A549 (cell line): Measurements from ENCODE around the gene RSL24D1.

Experiments
- CEBPB ChIP-seq, 2 experiments: fragments of >200 bp in 1 of 2; sonication (Bioruptor Twin) in 1 of 2; formaldehyde crosslinking in 1 of 2; IDR thresholded peaks; 2 replicates each; pipeline ENCODE4 v1.6.1; 2012 to 2016
- EP300 ChIP-seq, 2 experiments: fragments of >200 bp; sonication (Bioruptor Twin); formaldehyde crosslinking; IDR thresholded peaks; 2 replicates in 1 of 2; 3 replicates in 1 of 2; pipeline ENCODE4 v1.6.1; 2016 to 2017
- HDAC2 ChIP-seq: fragments of 200-600 bp; sonication (generic); IDR thresholded peaks from 2 replicates; pipeline ENCODE4 v1.6.1; 2016
- KDM1A ChIP-seq: fragments of 200-600 bp; sonication (generic); IDR thresholded peaks from 2 replicates; pipeline ENCODE4 v1.6.1; 2016; ENCODE audit warnings: low read depth, mild to moderate bottlenecking
- MAX ChIP-seq: IDR thresholded peaks from 2 replicates; pipeline ENCODE4 v1.6.1; 2012
- POLR2A ChIP-seq: IDR thresholded peaks from 2 replicates; pipeline ENCODE4 v1.6.1; 2012; ENCODE audit warnings: mild to moderate bottlenecking, low read length
- RAD21 ChIP-seq, 2 experiments: fragments of >200 bp in 1 of 2; sonication (Bioruptor Twin) in 1 of 2; formaldehyde crosslinking in 1 of 2; IDR thresholded peaks in 1 of 2; conservative IDR thresholded peaks in 1 of 2; 2 replicates in 1 of 2; 3 replicates in 1 of 2; pipeline ENCODE4 v1.6.1; 2012 to 2018; ENCODE audit warnings: inconsistent platforms in 1 of 2
- RFX5 ChIP-seq: fragments of 450-650 bp; IDR thresholded peaks from 2 replicates; pipeline ENCODE4 v1.7.1; 2014; ENCODE audit warnings: antibody characterized with exemption, mild to moderate bottlenecking, moderate library complexity
- SMC3 ChIP-seq: fragments of >200 bp; sonication (Bioruptor Twin); formaldehyde crosslinking; IDR thresholded peaks from 3 replicates; pipeline ENCODE4 v1.6.1; 2018; ENCODE audit warnings: inconsistent platforms
- ZC3H11A ChIP-seq: fragments of 450-650 bp; IDR thresholded peaks from 2 replicates; pipeline ENCODE4 v1.6.1; 2014; ENCODE audit warnings: antibody characterized with exemption, mild to moderate bottlenecking
- TF ChIP-seq, protein P1 (sequence below): fragments of 200-600 bp; sonication (generic); IDR thresholded peaks from 2 replicates; pipeline ENCODE4 v1.6.1; 2016; ENCODE audit warnings: antibody characterized with exemption, mild to moderate bottlenecking, moderate library complexity
- TF ChIP-seq, protein P2 (sequence below): fragments of >200 bp; sonication (Bioruptor Twin); formaldehyde crosslinking; IDR thresholded peaks from 3 replicates; pipeline ENCODE4 v1.5.1; 2016

- TF ChIP-seq SMC3 (no peak), HDAC2 (no peak), RFX5 (no peak), POLR2A (no peak), MAX (no peak), RAD21 (conservative IDR thresholded peaks at IDR 0.05 in 1 of 2, IDR thresholded peaks at IDR 0.05 in 1 of 2) (no peak), EP300 (IDR thresholded peaks at IDR 0.05) (no peak), CEBPB (IDR thresholded peaks at IDR 0.05) (no peak), ZC3H11A (no peak), KDM1A (no peak)
- TF ChIP-seq, protein P1, sequence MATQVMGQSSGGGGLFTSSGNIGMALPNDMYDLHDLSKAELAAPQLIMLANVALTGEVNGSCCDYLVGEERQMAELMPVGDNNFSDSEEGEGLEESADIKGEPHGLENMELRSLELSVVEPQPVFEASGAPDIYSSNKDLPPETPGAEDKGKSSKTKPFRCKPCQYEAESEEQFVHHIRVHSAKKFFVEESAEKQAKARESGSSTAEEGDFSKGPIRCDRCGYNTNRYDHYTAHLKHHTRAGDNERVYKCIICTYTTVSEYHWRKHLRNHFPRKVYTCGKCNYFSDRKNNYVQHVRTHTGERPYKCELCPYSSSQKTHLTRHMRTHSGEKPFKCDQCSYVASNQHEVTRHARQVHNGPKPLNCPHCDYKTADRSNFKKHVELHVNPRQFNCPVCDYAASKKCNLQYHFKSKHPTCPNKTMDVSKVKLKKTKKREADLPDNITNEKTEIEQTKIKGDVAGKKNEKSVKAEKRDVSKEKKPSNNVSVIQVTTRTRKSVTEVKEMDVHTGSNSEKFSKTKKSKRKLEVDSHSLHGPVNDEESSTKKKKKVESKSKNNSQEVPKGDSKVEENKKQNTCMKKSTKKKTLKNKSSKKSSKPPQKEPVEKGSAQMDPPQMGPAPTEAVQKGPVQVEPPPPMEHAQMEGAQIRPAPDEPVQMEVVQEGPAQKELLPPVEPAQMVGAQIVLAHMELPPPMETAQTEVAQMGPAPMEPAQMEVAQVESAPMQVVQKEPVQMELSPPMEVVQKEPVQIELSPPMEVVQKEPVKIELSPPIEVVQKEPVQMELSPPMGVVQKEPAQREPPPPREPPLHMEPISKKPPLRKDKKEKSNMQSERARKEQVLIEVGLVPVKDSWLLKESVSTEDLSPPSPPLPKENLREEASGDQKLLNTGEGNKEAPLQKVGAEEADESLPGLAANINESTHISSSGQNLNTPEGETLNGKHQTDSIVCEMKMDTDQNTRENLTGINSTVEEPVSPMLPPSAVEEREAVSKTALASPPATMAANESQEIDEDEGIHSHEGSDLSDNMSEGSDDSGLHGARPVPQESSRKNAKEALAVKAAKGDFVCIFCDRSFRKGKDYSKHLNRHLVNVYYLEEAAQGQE: no peak
- TF ChIP-seq, protein P2, sequence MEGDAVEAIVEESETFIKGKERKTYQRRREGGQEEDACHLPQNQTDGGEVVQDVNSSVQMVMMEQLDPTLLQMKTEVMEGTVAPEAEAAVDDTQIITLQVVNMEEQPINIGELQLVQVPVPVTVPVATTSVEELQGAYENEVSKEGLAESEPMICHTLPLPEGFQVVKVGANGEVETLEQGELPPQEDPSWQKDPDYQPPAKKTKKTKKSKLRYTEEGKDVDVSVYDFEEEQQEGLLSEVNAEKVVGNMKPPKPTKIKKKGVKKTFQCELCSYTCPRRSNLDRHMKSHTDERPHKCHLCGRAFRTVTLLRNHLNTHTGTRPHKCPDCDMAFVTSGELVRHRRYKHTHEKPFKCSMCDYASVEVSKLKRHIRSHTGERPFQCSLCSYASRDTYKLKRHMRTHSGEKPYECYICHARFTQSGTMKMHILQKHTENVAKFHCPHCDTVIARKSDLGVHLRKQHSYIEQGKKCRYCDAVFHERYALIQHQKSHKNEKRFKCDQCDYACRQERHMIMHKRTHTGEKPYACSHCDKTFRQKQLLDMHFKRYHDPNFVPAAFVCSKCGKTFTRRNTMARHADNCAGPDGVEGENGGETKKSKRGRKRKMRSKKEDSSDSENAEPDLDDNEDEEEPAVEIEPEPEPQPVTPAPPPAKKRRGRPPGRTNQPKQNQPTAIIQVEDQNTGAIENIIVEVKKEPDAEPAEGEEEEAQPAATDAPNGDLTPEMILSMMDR: no peak
Observed at GRCh38 chr15:55218056-55218455, 21.3 kb upstream of the RSL24D1 start.
